Spleen (tissue), 7 donors: Measurements from ENCODE around the gene GATA6.

ENCODE experiments used
- POLR2AphosphoS5 ChIP-seq, 3 donors: sonication (generic); formaldehyde crosslinking; IDR thresholded peaks; one replicate each; pipeline ENCODE4 v1.5.1; 2017; ENCODE audit warnings: antibody characterized with exemption in 3 of 3
- TF ChIP-seq, protein P1 (sequence below), 11 experiments: fragments of 200-600 bp in 7 of 11; fragments of 450-650 bp in 4 of 11; sonication (generic) in 4 of 11; IDR thresholded peaks in 8 of 11; conservative IDR thresholded peaks in 3 of 11; 1 replicate in 7 of 11; 2 replicates in 4 of 11; pipeline versions ENCODE4 v1.4.0 to v1.8.0; 2016 to 2021; ENCODE audit warnings: antibody characterized with exemption in 11 of 11, inconsistent platforms in 4 of 11, mild to moderate bottlenecking in 1 of 11
- donor health status: DM: no; HTN: no; CAD: no; lungs with moderate emphysema.
- donor health status: DM: no; HTN: no; CAD: no.
- donor health status: DM: no; HTN: no; CAD: no.

DNA sequence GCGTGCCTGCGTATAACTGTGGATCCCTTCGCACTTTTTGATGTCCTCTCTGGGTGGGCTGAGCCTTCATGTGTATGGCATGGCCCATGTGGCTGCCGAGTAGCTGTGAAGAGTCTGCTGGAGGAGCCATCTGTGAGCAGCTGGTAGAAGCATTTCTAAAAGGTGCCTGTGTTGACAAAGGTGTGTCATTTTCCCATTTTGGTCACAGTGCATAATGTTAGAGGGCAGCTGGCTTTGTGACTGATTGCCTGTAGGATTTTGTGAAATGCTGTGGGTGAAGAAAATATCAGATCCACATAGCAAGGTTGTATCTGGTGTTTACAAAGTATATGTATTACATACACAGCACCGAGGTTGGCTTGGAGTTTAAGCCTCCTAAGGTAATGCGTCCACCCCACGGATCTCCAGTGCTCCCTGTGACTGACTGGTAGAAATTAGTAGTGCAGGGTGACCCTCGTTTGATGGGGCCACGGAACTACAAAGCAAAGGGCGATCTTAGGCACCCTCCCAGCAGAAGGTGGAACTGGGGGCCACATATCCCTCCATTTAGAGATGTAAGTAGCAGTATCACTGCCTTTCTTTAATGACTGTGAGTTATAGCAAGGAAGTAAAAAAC, 16.5 kb downstream of the GATA6 start:
- TF ChIP-seq, protein P1, sequence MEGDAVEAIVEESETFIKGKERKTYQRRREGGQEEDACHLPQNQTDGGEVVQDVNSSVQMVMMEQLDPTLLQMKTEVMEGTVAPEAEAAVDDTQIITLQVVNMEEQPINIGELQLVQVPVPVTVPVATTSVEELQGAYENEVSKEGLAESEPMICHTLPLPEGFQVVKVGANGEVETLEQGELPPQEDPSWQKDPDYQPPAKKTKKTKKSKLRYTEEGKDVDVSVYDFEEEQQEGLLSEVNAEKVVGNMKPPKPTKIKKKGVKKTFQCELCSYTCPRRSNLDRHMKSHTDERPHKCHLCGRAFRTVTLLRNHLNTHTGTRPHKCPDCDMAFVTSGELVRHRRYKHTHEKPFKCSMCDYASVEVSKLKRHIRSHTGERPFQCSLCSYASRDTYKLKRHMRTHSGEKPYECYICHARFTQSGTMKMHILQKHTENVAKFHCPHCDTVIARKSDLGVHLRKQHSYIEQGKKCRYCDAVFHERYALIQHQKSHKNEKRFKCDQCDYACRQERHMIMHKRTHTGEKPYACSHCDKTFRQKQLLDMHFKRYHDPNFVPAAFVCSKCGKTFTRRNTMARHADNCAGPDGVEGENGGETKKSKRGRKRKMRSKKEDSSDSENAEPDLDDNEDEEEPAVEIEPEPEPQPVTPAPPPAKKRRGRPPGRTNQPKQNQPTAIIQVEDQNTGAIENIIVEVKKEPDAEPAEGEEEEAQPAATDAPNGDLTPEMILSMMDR (IDR thresholded peaks at IDR 0.05 in 8 of 11, conservative IDR thresholded peaks at IDR 0.05 in 3 of 11) = no peak
- no peak for TF ChIP-seq POLR2AphosphoS5 (IDR thresholded peaks at IDR 0.05)
